HG03520 (cell line): ENCODE measurements around the gene DMD.

ENCODE experiments used
- ATAC-seq: cut with Tn5 transposase; IDR thresholded peaks from one replicate; pipeline ENCODE4 v1.9.1; 2021; ENCODE audit warnings: mild to moderate bottlenecking, moderate library complexity; ENCODE audit not compliant: unreplicated experiment

The DMD gene

GRCh38 chrX:31219174-31219573, 1992.2 kb downstream of the DMD start:
- no peak for ATAC-seq

- ATAC-seq, result no peak
These were observed 1994.3 kb downstream of the DMD start for GRCh38 chrX:31217084-31217483.

DNA sequence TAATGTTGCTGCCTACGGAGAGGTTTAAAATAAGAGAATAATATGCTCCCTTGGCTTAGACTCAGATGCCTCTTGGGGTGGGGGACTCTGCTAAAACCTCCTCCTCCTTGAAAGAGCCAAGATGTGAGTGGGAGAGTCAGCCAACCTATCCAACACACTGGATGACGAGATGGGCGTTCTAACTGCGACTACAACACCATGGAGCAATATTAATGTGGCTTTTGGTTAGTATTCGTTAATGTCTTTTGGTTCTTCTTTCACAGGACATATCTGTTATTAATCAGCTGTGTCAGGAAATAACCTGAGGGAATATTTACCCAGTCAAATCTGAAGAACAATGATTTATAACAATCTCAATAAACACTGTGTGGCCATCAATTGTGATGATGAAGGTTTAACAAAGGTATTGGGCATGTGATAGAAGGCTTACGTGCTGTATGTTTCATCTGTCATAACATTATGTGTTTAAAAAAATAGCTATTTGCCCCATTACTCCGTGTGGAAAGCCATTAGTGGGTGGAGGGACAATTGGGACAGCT, 1996.0 kb downstream of the DMD start:
- ATAC-seq, result no peak

GRCh38 chrX:31213941-31214340, 1997.4 kb downstream of the DMD start:
- ATAC-seq, result no peak

GRCh38 chrX:31212856-31213748, 1998.2 kb downstream of the DMD start:
- ATAC-seq, result no peak

DNA sequence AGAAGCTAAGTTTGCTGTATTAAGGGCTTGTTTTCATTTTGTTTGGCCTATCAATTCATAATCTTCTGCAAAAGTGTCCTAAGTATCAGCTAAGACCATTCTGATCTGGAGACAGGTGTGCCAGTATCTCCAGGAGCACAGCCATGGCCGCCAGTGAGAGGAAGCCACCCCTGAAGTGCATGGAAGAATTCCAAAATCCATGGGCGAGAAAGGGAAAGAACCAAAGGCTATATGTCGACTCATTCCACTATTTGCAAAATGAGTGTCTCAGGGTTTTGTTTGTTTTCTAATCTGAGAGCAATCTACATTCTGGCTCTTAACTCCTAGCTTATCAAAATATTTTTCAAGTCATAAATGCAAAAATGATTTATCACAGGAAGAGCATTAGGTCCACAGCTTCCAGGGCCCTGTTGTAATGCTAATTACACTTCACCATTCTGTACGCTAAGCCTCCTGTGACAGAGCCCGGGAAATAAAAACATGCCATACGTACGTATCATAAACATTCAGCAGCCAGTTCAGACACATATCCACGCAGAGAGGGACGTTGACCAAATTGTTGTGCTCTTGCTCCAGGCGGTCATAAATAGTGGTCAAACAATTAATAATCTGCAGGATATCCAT, 2002.2 kb downstream of the DMD start:
- ATAC-seq, result no peak

DNA sequence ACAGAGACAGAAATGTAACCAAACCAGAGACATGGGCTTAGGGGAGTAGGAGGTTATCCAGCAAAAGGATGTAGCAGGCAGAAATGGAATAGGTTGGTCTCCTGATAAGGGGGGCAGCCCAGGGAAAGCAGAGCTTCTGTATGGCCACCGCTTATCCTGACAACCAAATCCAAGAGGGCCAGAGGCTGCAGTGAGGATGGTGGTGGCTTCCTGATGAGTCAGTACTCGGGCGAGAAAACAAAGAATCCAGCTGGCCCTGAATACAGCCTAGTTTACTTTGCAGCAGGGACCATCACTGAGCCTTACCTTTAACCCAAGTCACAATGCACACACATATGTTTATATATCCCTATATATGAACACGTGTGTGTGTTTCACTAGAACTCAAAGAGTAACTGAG, 2009.8 kb downstream of the DMD start:
- no peak for ATAC-seq

GRCh38 chrX:31200430-31200829, 2010.9 kb downstream of the DMD start:
- ATAC-seq, result peak; percentile 81

- no peak for ATAC-seq
These were observed 2011.6 kb downstream of the DMD start for GRCh38 chrX:31199840-31200114.

- no peak for ATAC-seq
These were observed 2012.1 kb downstream of the DMD start for GRCh38 chrX:31199056-31199839.

- no peak for ATAC-seq
These were observed 2021.0 kb downstream of the DMD start for GRCh38 chrX:31190221-31190975.

DNA sequence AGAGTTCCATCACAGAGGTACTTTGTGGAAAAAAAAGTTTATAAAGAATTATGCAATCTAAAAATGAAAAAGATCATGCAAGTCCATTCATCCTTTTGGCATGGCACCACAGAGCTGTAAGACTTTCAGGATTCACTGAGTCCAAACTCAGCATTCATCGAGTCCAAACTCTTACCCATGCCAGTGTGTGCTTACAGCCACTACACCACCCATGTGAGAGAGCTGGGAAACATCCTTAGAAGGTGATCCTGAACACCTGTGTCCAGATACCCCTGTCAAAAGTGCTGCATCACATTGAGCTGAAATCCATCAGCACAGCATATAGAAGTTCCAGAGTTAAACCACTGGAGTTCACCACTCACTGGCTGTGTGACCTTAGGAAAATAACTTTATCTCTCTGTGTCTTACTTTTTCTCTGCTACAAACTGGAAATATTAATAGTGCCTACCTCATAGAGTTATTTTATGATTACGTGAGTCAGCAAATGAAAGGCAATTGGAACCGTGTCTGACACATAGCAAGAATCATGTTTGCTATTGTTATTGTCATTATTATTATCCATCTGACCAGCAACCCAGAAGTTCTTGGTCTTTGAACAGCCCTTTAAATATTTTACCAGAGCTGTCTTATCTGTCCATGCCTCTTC, 2024.5 kb downstream of the DMD start:
- no peak for ATAC-seq

GRCh38 chrX:31185884-31186283, 2025.5 kb downstream of the DMD start:
- no peak for ATAC-seq

DNA sequence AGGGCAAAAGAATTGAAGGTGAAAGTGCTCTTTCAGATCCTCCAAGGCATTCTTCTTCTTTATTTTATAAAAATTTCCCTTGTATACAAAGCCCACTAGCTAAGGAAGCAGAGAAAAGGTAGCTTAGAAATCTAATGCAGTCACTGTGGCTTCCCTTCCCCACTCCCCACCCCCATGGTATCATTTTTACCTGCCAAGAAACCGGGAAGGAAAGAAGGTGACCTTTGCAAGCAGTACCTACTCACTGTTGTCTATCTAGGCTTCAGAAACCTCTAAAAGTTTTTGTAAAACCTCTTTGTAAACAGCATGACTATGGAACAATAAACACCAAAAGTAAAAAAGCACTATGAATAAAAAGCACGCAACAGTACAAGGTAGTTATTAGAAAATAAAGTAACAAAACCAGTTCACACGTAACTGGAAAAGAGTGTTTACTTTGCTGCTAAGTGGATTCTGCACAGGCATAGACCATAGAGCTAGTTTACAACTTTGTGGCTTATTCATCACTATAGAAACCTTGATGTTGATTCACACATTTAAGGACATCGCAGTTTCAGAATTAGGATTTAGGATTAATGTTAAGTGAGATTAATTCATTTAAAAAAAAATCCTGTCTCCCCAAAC, 2029.9 kb downstream of the DMD start:
- ATAC-seq, result no peak

GRCh38 chrX:31179203-31179602, 2032.1 kb downstream of the DMD start:
- no peak for ATAC-seq

GRCh38 chrX:31178769-31179125, 2032.6 kb downstream of the DMD start:
- no peak for ATAC-seq

GRCh38 chrX:31178064-31178768, 2033.1 kb downstream of the DMD start:
- peak; percentile 66 for ATAC-seq

GRCh38 chrX:31170792-31171191, 2040.6 kb downstream of the DMD start:
- ATAC-seq, result no peak

GRCh38 chrX:31168551-31168950, 2042.8 kb downstream of the DMD start:
- peak; percentile 98 for ATAC-seq
